ENCODE results near the gene SLC22A31.

The SLC22A31 gene

DNA sequence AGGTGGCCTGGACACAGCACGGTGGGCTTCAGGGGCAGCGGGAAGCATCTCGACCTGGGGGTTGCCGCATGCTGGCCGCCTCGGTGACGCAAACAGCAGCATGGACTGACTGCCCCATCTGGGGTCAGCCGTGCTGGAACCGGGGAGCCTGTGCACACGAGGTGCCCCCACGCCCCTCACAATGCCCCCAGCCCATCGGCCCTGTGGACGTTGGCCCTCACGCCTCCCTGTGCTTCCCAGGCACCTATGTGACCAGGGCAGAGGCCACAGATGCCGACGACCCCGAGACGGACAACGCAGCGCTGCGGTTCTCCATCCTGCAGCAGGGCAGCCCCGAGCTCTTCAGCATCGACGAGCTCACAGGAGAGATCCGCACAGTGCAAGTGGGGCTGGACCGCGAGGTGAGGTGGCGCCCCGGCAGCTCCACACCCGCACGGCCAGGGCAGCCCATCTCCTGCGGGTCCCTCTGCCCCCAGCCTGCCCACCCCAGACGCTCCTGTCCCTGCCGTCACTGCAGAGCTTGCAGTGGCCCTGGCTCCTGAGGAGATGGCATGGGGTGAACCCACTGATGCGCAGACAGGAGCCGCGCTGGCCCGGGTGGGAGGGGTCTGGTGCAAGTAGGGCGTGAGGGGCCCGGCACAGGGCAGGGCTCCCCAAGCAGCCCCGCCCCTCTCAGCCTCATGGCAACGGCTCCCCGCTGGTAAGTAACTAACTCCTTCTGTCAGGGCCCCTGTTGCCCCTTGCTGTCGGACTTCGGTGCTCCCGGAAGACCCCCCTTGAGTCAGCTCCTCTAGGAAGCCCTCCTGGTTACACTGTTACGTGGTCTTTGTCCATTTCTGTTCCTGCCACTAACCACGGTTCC is 15.2 kb downstream of the SLC22A31 start:
- H3K27ac ChIP-seq = no peak overlapping the region

DNA sequence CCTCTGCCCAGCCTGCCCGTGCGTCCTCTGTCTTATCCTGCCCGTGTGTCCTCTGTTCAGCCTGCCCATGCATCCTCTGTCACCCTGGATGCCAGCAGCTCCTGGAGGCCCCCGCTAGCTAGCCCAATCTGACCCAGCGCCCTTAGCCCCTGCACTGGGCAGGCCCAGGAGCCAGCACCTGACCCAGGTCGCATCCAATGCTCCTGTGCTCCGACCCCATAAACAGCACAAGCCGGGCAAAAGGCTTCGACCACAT is 15.7 kb downstream of the SLC22A31 start:
- no peak overlapping the region for H3K4me3 ChIP-seq
- H3K9me3 ChIP-seq = no peaks in the 10 kb centered on the region
- H3K36me3 ChIP-seq = no peaks in the 10 kb centered on the region
- no peaks in the 10 kb centered on the region for H3K4me1 ChIP-seq
- peaks cover 0 to 33% of the 10 kb centered on the region in 2 donors for H3K27me3 ChIP-seq
- no peak overlapping the region for H3K27ac ChIP-seq
- intact Hi-C loops (cut with DNase I; ENCODE audit: low total_unique reads) = no loop called here
- no peak for DNase-seq
- TF ChIP-seq, protein P1, sequence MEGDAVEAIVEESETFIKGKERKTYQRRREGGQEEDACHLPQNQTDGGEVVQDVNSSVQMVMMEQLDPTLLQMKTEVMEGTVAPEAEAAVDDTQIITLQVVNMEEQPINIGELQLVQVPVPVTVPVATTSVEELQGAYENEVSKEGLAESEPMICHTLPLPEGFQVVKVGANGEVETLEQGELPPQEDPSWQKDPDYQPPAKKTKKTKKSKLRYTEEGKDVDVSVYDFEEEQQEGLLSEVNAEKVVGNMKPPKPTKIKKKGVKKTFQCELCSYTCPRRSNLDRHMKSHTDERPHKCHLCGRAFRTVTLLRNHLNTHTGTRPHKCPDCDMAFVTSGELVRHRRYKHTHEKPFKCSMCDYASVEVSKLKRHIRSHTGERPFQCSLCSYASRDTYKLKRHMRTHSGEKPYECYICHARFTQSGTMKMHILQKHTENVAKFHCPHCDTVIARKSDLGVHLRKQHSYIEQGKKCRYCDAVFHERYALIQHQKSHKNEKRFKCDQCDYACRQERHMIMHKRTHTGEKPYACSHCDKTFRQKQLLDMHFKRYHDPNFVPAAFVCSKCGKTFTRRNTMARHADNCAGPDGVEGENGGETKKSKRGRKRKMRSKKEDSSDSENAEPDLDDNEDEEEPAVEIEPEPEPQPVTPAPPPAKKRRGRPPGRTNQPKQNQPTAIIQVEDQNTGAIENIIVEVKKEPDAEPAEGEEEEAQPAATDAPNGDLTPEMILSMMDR (IDR thresholded peaks at IDR 0.05) = no peak

More for the DNA sequence above, 15.2 kb downstream of the SLC22A31 start:
- intact Hi-C loops (cut with DNase I; ENCODE audit: low total_unique reads) = no loop called here
- Histone ChIP-seq H3K9me3 (no peaks in the 10 kb centered on the region), H3K4me3 (no peak overlapping the region), H3K27me3 (peaks cover 0 to 28% of the 10 kb centered on the region in 2 donors), H3K36me3 (no peaks in the 10 kb centered on the region), H3K4me1 (no peaks in the 10 kb centered on the region)
- DNase-seq = no peak
- TF ChIP-seq, protein P1 (IDR thresholded peaks at IDR 0.05) = no peak

DNA sequence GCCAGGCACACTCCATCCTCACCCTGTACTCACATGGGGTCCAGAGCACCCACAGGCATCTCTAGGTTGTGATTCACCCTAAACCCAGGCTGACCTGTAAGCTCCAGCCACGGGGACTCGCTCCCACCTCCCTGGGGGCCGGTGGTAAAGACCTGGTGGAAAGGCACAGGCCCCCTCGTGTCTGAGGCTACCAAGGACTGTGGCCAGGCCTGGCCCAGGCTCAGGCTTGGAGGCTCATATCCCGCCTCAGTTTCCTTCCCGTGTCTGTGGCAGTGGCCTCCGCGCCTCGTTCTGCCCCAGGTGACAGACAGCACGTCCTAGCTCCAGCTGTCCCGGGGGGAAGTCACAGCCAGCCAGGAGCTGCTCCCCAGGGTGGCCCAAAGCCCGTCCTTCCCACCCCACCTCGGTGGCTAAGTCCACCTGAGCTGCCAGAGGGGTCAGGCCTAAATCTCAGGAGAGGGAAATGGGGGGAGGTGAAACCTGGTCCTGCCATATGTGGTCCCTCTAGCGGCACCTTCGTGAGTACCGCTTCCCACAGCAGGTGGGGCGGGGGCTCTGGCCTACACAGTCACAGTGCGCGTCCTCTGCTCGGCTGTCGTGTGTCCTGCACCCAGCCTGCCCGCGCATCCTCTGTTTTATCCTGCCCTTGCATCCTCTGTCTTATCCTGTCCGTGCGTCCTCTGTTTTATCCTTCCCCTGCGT is 16.2 kb downstream of the SLC22A31 start:
- Histone ChIP-seq H3K9me3 (no peaks in the 10 kb centered on the region), H3K27ac (no peak overlapping the region), H3K4me1 (no peaks in the 10 kb centered on the region), H3K4me3 (no peak overlapping the region), H3K36me3 (no peaks in the 10 kb centered on the region), H3K27me3 (peaks cover 0 to 38% of the 10 kb centered on the region in 2 donors)
- TF ChIP-seq, protein P1 (IDR thresholded peaks at IDR 0.05) = no peak
- DNase-seq = no peak
- intact Hi-C loops (cut with DNase I; ENCODE audit: low total_unique reads) = no loop called here

DNA sequence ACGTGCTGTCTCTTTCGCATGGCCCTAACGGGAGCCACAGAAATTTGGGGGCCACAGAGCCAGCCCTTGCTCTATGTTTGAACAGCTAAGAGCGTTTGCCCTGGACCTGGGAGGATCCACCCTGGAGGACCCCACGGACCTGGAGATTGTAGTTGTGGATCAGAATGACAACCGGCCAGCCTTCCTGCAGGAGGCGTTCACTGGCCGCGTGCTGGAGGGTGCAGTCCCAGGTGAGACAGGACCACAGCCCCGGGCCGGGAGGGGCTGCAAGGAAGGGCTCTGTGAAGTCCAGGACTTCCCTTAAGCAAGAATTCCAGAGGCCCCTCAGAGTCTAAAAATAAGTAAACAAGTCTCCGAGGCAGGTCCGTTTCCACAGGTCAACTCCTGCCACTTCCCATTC is 16.9 kb downstream of the SLC22A31 start:
- no peaks in the 10 kb centered on the region for H3K4me1 ChIP-seq
- H3K27me3 ChIP-seq = peaks cover 0 to 45% of the 10 kb centered on the region in 2 donors
- no peak overlapping the region for H3K27ac ChIP-seq
- H3K36me3 ChIP-seq = no peaks in the 10 kb centered on the region
- intact Hi-C loops (cut with DNase I; ENCODE audit: low total_unique reads) = no loop called here
- no peaks in the 10 kb centered on the region for H3K9me3 ChIP-seq
- no peak overlapping the region for H3K4me3 ChIP-seq
- DNase-seq = no peak
- TF ChIP-seq, protein P1 (IDR thresholded peaks at IDR 0.05) = no peak

DNA sequence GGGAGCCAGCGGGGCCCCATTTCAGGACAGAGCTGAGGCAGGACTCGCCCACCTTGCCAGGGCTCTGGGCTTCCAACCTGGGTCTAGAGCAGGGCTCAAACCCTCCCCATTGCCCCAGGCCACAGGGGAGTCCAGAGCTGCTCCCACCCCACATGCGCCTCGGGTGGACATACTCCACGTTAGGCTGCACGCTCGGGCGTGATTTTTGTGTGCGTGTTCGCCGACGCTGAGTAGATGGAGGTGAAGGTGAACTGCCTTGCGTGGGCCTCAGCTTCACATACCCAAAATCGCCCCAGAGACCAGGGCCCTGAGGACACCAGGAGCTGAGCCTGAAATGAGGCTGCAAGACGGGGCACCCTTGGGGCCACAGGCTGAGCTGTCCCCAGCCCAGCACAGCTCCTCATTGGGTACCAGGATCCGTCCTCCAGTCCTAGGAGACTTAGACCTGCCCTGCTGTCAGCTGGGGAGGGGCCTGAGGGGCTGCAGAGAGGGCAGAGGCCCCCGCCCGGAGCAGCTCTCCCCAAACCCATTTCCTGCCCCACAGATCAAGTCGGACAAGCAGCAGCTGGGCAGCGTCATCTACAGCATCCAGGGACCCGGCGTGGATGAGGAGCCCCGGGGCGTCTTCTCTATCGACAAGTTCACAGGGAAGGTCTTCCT is 20.6 kb downstream of the SLC22A31 start:
- no peak for DNase-seq
- no peaks in the 10 kb centered on the region for H3K9me3 ChIP-seq
- no peak overlapping the region for H3K27ac ChIP-seq
- H3K27me3 ChIP-seq = peaks cover 0 to 81% of the 10 kb centered on the region in 2 donors
- H3K36me3 ChIP-seq = no peaks in the 10 kb centered on the region
- intact Hi-C loops (cut with DNase I; ENCODE audit: low total_unique reads) = no loop called here
- no peaks in the 10 kb centered on the region for H3K4me1 ChIP-seq
- no peak overlapping the region for H3K4me3 ChIP-seq
- TF ChIP-seq, protein P1 (IDR thresholded peaks at IDR 0.05) = no peak
